ENCODE results near the gene ZNF32. TPM values are rescaled to one million over a fixed set of nuclear protein-coding genes. Genes with fewer than 3 reads are reported as not detected.

Gene ZNF32
- total RNA-seq, 1 experiment from 2014 or later: 30.3 TPM

DNA sequence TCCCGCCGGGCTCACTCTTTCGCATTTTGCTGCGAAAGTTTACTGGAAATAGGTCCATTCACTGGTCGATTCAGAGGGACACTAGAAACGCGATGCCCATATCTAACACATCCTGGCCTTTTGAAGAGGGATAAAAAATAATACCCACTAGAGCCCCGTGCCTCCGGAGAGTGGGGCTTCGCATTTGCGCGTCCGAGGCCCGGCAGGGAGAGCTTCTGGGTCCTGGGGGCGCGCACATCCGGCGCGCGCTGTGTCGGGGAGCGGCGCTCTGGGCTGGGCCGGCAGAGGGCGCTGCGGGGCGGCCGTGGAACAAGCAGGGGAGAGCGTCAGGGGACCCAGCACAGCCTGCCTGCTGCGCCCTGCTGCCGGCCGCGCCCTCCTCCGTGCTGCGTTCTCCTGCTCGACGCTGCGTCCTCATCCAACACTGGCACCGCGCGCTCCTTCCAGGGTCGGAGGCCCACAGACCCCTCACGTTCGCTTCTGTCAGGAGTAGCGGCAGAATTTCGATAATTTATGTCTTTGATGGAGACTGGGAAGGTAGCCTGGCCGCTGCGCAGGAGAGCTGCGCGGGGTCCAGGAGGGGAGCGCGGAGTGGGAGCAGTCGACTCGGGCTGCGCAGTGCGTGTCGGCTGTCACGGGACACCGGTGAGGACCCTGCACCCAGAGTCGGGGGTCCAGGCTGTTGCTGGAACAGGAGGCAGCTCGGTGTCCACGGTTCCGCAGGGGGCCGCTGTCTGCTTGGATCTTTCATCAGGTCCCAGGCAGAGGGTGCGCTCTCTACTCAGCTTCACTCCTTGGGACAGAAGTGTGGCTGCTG is 41.5 kb upstream of the ZNF32 start:
- Histone ChIP-seq H3K36me3 (ENCODE audit: control insufficient read depth, insufficient read depth, low read length) (no peaks in the 10 kb centered on the region), H3K4me3 (ENCODE audit: low read depth, low read length) (peak overlapping the region; percentile 42), H3K4me1 (no peaks in the 10 kb centered on the region), H3K9me3 (no peaks in the 10 kb centered on the region), H3K27me3 (replicated peaks; ENCODE audit: control insufficient read depth, insufficient read depth, low read length) (0 out of 2 replicates have a peak, but pooled peaks cover 1% of the 10 kb centered on the region)
- peak; percentile 79 to 91 for DNase-seq
- Mint-ChIP-seq H3K27me3 (ENCODE audit: insufficient read depth, unreplicated experiment) (peaks cover 40% of the 10 kb centered on the region), H3K36me3 (ENCODE audit: insufficient read depth, unreplicated experiment) (no peaks in the 10 kb centered on the region), H3K27ac (ENCODE audit: unreplicated experiment) (no peak overlapping the region), H3K4me3 (ENCODE audit: unreplicated experiment) (peak overlapping the region; percentile 76), H3K9me3 (ENCODE audit: unreplicated experiment) (no peaks in the 10 kb centered on the region), H3K4me1 (ENCODE audit: low read depth, unreplicated experiment) (no peaks in the 10 kb centered on the region)
- intact Hi-C loops (cut with micrococcal nuclease; ENCODE audit: unreplicated experiment): loop anchor here (1.0 kb wide), 2 partner anchors 95 to 340 kb away; no protein-coding TSS in a partner anchor
- POLR2A ChIA-PET: no interaction called here
- BruUV-seq (replicated peaks): no TSS peak
- TF ChIP-seq, protein P1, sequence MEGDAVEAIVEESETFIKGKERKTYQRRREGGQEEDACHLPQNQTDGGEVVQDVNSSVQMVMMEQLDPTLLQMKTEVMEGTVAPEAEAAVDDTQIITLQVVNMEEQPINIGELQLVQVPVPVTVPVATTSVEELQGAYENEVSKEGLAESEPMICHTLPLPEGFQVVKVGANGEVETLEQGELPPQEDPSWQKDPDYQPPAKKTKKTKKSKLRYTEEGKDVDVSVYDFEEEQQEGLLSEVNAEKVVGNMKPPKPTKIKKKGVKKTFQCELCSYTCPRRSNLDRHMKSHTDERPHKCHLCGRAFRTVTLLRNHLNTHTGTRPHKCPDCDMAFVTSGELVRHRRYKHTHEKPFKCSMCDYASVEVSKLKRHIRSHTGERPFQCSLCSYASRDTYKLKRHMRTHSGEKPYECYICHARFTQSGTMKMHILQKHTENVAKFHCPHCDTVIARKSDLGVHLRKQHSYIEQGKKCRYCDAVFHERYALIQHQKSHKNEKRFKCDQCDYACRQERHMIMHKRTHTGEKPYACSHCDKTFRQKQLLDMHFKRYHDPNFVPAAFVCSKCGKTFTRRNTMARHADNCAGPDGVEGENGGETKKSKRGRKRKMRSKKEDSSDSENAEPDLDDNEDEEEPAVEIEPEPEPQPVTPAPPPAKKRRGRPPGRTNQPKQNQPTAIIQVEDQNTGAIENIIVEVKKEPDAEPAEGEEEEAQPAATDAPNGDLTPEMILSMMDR (IDR thresholded peaks at IDR 0.05; ENCODE audit: insufficient read depth in 1 of 2, low read depth in 1 of 2, low read length in 1 of 2, severe bottlenecking in 1 of 2, unreplicated experiment in 1 of 2): peak; percentile 83 to 99
- CTCF ChIA-PET: interaction anchor here (0.6 to 1.7 kb wide), 10 partner anchors 10 to 911 kb away, joined by 3 to 14 read pairs (median 4); no protein-coding TSS in a partner anchor

DNA sequence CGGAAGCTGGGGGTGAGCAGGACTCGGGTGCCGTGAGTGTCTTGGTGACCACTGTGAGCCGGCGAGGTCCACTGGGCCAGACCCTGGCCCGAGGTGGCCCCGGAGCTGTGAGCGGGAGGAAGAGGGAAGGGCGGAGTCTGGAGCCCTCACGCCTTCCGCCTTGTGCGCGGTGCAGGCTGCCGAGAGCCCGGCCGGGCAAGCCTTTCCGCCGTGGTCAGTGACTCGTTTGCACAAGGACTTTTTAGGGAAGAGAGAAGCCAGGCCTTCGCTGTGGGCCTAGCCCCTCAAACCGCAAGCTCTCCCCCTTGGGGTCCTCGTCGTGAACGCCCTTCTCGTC is 40.9 kb upstream of the ZNF32 start:
- Mint-ChIP-seq H3K9me3 (ENCODE audit: unreplicated experiment) (no peaks in the 10 kb centered on the region), H3K27ac (ENCODE audit: unreplicated experiment) (no peak overlapping the region), H3K36me3 (ENCODE audit: insufficient read depth, unreplicated experiment) (no peaks in the 10 kb centered on the region), H3K4me3 (ENCODE audit: unreplicated experiment) (peak overlapping the region; percentile 76), H3K4me1 (ENCODE audit: low read depth, unreplicated experiment) (no peaks in the 10 kb centered on the region), H3K27me3 (ENCODE audit: insufficient read depth, unreplicated experiment) (peaks cover 35% of the 10 kb centered on the region)
- ChIA-PET POLR2A (no interaction called here), CTCF (interaction anchor here (0.6 to 1.7 kb wide), 9 partner anchors 9 to 697 kb away, joined by 3 to 14 read pairs (median 4); no protein-coding TSS in a partner anchor)
- no peaks in the 10 kb centered on the region for H3K9me3 ChIP-seq
- peak overlapping the region; percentile 42 for H3K4me3 ChIP-seq (ENCODE audit: low read depth, low read length)
- intact Hi-C loops (cut with micrococcal nuclease; ENCODE audit: unreplicated experiment): no loop called here
- H3K36me3 ChIP-seq (ENCODE audit: control insufficient read depth, insufficient read depth, low read length): no peaks in the 10 kb centered on the region
- DNase-seq: peak; percentile 33 to 42
- BruUV-seq (replicated peaks): no TSS peak
- no peaks in the 10 kb centered on the region for H3K4me1 ChIP-seq
- H3K27me3 ChIP-seq (replicated peaks; ENCODE audit: control insufficient read depth, insufficient read depth, low read length): 0 out of 2 replicates have a peak, but pooled peaks cover 1% of the 10 kb centered on the region
- TF ChIP-seq, protein P1 (IDR thresholded peaks at IDR 0.05; ENCODE audit: insufficient read depth in 1 of 2, low read depth in 1 of 2, low read length in 1 of 2, severe bottlenecking in 1 of 2, unreplicated experiment in 1 of 2): no peak

DNA sequence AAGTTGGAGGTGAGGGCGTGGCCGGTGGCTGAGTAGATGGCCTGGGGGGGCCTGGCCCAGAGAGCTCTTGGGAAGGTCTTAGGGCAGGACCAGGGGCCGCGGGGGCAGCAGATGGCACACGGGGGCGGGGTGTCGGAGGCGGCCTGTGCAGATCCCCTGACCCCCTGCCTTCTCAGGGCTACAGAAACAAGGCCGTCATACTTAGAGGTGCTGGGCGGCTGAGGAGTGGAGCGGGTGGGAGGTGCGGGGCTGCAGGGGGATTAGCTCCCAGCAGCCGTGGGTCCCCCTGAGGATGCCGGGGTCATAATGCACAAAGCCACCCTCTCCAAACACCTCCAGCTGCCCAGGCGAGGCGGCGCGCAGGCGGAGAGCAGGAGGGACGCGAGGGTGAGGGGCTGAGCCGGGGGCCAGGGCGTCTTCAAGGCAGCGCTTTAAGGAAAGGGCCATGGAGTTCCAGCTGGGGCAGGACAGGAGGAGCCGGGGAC is 40.4 kb upstream of the ZNF32 start:
- CTCF ChIA-PET: interaction anchor here (0.6 to 1.7 kb wide), 5 partner anchors 8 to 637 kb away, joined by 3 to 13 read pairs (median 4); no protein-coding TSS in a partner anchor
- H3K4me1 ChIP-seq: no peaks in the 10 kb centered on the region
- peak overlapping the region; percentile 76 for H3K4me3 Mint-ChIP-seq (ENCODE audit: unreplicated experiment)
- peak overlapping the region; percentile 42 for H3K4me3 ChIP-seq (ENCODE audit: low read depth, low read length)
- H3K27ac Mint-ChIP-seq (ENCODE audit: unreplicated experiment): no peak overlapping the region
- no peaks in the 10 kb centered on the region for H3K36me3 ChIP-seq (ENCODE audit: control insufficient read depth, insufficient read depth, low read length)
- intact Hi-C loops (cut with micrococcal nuclease; ENCODE audit: unreplicated experiment): no loop called here
- BruUV-seq (replicated peaks): no TSS peak
- peaks cover 33% of the 10 kb centered on the region for H3K27me3 Mint-ChIP-seq (ENCODE audit: insufficient read depth, unreplicated experiment)
- POLR2A ChIA-PET: no interaction called here
- H3K4me1 Mint-ChIP-seq (ENCODE audit: low read depth, unreplicated experiment): no peaks in the 10 kb centered on the region
- no peaks in the 10 kb centered on the region for H3K36me3 Mint-ChIP-seq (ENCODE audit: insufficient read depth, unreplicated experiment)
- TF ChIP-seq, protein P1 (IDR thresholded peaks at IDR 0.05; ENCODE audit: insufficient read depth in 1 of 2, low read depth in 1 of 2, low read length in 1 of 2, severe bottlenecking in 1 of 2, unreplicated experiment in 1 of 2): no peak
- H3K27me3 ChIP-seq (replicated peaks; ENCODE audit: control insufficient read depth, insufficient read depth, low read length): 0 out of 2 replicates have a peak, but pooled peaks cover 1% of the 10 kb centered on the region
- H3K9me3 ChIP-seq: no peaks in the 10 kb centered on the region
- peak in 1 of 2 experiments; percentile 35 for DNase-seq
- no peaks in the 10 kb centered on the region for H3K9me3 Mint-ChIP-seq (ENCODE audit: unreplicated experiment)
